ENCODE data around the gene MB21D2. TPM values are rescaled to one million over a fixed set of nuclear protein-coding genes. Genes with fewer than 3 reads are reported as not detected.

Gene MB21D2
- total and polyA plus RNA-seq, 2 donors: 4.1 to 22.6 TPM

GRCh38 chr3:192896208-192896607, 21.4 kb downstream of the MB21D2 start:
- WGBS: 81% methylated on average over 5 of the region's 5 CpGs

GRCh38 chr3:192894676-192895075, 23.0 kb downstream of the MB21D2 start:
- no peak for DNase-seq (ENCODE audit: extremely low spot score)
- no peak overlapping the region for H3K4me3 ChIP-seq (ENCODE audit: low read depth, low read length)
- no peak overlapping the region for H3K27ac ChIP-seq (ENCODE audit: low read depth)
- H3K36me3 ChIP-seq (ENCODE audit: insufficient read depth): no peaks in the 10 kb centered on the region
- 64% methylated on average over 5 of the region's 5 CpGs for WGBS
- H3K4me1 ChIP-seq (ENCODE audit: insufficient read depth): no peaks in the 10 kb centered on the region

More at GRCh38 chr3:192896208-192896607, 21.4 kb downstream of the MB21D2 start:
- no peak overlapping the region for H3K27ac ChIP-seq (ENCODE audit: low read depth)
- DNase-seq (ENCODE audit: extremely low spot score): no peak
- no peaks in the 10 kb centered on the region for H3K36me3 ChIP-seq (ENCODE audit: insufficient read depth)
- H3K4me3 ChIP-seq (ENCODE audit: low read depth, low read length): no peak overlapping the region
- H3K4me1 ChIP-seq (ENCODE audit: insufficient read depth): no peaks in the 10 kb centered on the region

GRCh38 chr3:192892981-192893700, 24.5 kb downstream of the MB21D2 start:
- H3K36me3 ChIP-seq (ENCODE audit: insufficient read depth): no peaks in the 10 kb centered on the region
- no peak for DNase-seq (ENCODE audit: extremely low spot score)
- no peak overlapping the region for H3K27ac ChIP-seq (ENCODE audit: low read depth)
- H3K4me1 ChIP-seq (ENCODE audit: insufficient read depth): no peaks in the 10 kb centered on the region
- WGBS: 58% methylated on average over 13 of the region's 13 CpGs
- no peak overlapping the region for H3K4me3 ChIP-seq (ENCODE audit: low read depth, low read length)

- Histone ChIP-seq H3K36me3 (ENCODE audit: insufficient read depth) (no peaks in the 10 kb centered on the region), H3K27ac (ENCODE audit: low read depth) (no peak overlapping the region), H3K4me1 (ENCODE audit: insufficient read depth) (no peaks in the 10 kb centered on the region), H3K4me3 (ENCODE audit: low read depth, low read length) (no peak overlapping the region)
- no peak for DNase-seq (ENCODE audit: extremely low spot score)
- 92% methylated on average over 13 of the region's 13 CpGs for WGBS
Observed at GRCh38 chr3:192890347-192891335, 27.0 kb downstream of the MB21D2 start.

GRCh38 chr3:192889679-192890078, 28.0 kb downstream of the MB21D2 start:
- no peak for DNase-seq (ENCODE audit: extremely low spot score)
- Histone ChIP-seq H3K4me1 (ENCODE audit: insufficient read depth) (no peaks in the 10 kb centered on the region), H3K4me3 (ENCODE audit: low read depth, low read length) (no peak overlapping the region), H3K36me3 (ENCODE audit: insufficient read depth) (no peaks in the 10 kb centered on the region), H3K27ac (ENCODE audit: low read depth) (no peak overlapping the region)
- 46% methylated on average over 3 of the region's 3 CpGs for WGBS

GRCh38 chr3:192888190-192888589, 29.5 kb downstream of the MB21D2 start:
- Histone ChIP-seq H3K4me1 (ENCODE audit: insufficient read depth) (no peaks in the 10 kb centered on the region), H3K27ac (ENCODE audit: low read depth) (no peak overlapping the region), H3K4me3 (ENCODE audit: low read depth, low read length) (no peak overlapping the region), H3K36me3 (ENCODE audit: insufficient read depth) (no peaks in the 10 kb centered on the region)
- DNase-seq (ENCODE audit: extremely low spot score): no peak
- WGBS: 83% methylated on average over 5 of the region's 5 CpGs

GRCh38 chr3:192887701-192888100, 30.0 kb downstream of the MB21D2 start:
- Histone ChIP-seq H3K27ac (ENCODE audit: low read depth) (no peak overlapping the region), H3K36me3 (ENCODE audit: insufficient read depth) (no peaks in the 10 kb centered on the region), H3K4me3 (ENCODE audit: low read depth, low read length) (no peak overlapping the region), H3K4me1 (ENCODE audit: insufficient read depth) (no peaks in the 10 kb centered on the region)
- WGBS: 95% methylated on average over 7 of the region's 7 CpGs
- DNase-seq (ENCODE audit: extremely low spot score): no peak

- 85% methylated on average over 9 of the region's 9 CpGs for WGBS
- DNase-seq (ENCODE audit: extremely low spot score): no peak
- Histone ChIP-seq H3K27ac (ENCODE audit: low read depth) (no peak overlapping the region), H3K36me3 (ENCODE audit: insufficient read depth) (no peaks in the 10 kb centered on the region), H3K4me1 (ENCODE audit: insufficient read depth) (no peaks in the 10 kb centered on the region), H3K4me3 (ENCODE audit: low read depth, low read length) (no peak overlapping the region)
Observed at GRCh38 chr3:192887047-192887446, 30.6 kb downstream of the MB21D2 start.

GRCh38 chr3:192884777-192885773, 32.6 kb downstream of the MB21D2 start:
- 59% methylated on average over 8 of the region's 8 CpGs for WGBS
- DNase-seq (ENCODE audit: extremely low spot score): no peak
- Histone ChIP-seq H3K27ac (ENCODE audit: low read depth) (no peak overlapping the region), H3K4me3 (ENCODE audit: low read depth, low read length) (no peak overlapping the region), H3K36me3 (ENCODE audit: insufficient read depth) (no peaks in the 10 kb centered on the region), H3K4me1 (ENCODE audit: insufficient read depth) (no peaks in the 10 kb centered on the region)

GRCh38 chr3:192883512-192883911, 34.1 kb downstream of the MB21D2 start:
- Histone ChIP-seq H3K36me3 (ENCODE audit: insufficient read depth) (no peaks in the 10 kb centered on the region), H3K4me1 (ENCODE audit: insufficient read depth) (no peaks in the 10 kb centered on the region), H3K4me3 (ENCODE audit: low read depth, low read length) (no peak overlapping the region), H3K27ac (ENCODE audit: low read depth) (no peak overlapping the region)
- 62% methylated on average over 2 of the region's 2 CpGs for WGBS
- no peak for DNase-seq (ENCODE audit: extremely low spot score)

- DNase-seq (ENCODE audit: extremely low spot score): no peak
- H3K36me3 ChIP-seq (ENCODE audit: insufficient read depth): no peaks in the 10 kb centered on the region
- no peaks in the 10 kb centered on the region for H3K4me1 ChIP-seq (ENCODE audit: insufficient read depth)
- H3K27ac ChIP-seq (ENCODE audit: low read depth): no peak overlapping the region
- H3K4me3 ChIP-seq (ENCODE audit: low read depth, low read length): no peak overlapping the region
- WGBS: 79% methylated on average over 7 of the region's 7 CpGs
Observed at GRCh38 chr3:192881159-192881786, 36.4 kb downstream of the MB21D2 start.

- Histone ChIP-seq H3K4me1 (ENCODE audit: insufficient read depth) (no peaks in the 10 kb centered on the region), H3K36me3 (ENCODE audit: insufficient read depth) (no peaks in the 10 kb centered on the region), H3K4me3 (ENCODE audit: low read depth, low read length) (no peak overlapping the region), H3K27ac (ENCODE audit: low read depth) (no peak overlapping the region)
- WGBS: 84% methylated on average over 6 of the region's 6 CpGs
- no peak for DNase-seq (ENCODE audit: extremely low spot score)
Observed at GRCh38 chr3:192880313-192880712, 37.3 kb downstream of the MB21D2 start.

All from urinary bladder (tissue), 4 donors.